Lower lobe of right lung (tissue), 2 donors: ENCODE results near the gene SYT8. TPM values are rescaled to one million over a fixed set of nuclear protein-coding genes. Genes with fewer than 3 reads are reported as not detected.

Experiments used
- ATAC-seq, 2 donors: fragments of 200-7000 bp; cut with Tn5 transposase; one replicate each; pipeline ENCODE4 v1.9.1; 2020 to 2022; ENCODE audit warnings: mild to moderate bottlenecking in 2 of 2, moderate library complexity in 2 of 2
- DNase-seq: peaks from one replicate; pipeline ENCODE4 v3.0.0-alpha.2; 2020
- H3K27ac ChIP-seq: fragments of 200-600 bp; one replicate; pipeline ENCODE4 v1.8.0; 2022
- H3K27me3 ChIP-seq: fragments of 200-600 bp; one replicate; pipeline ENCODE4 v1.8.0; 2022; ENCODE audit warnings: low read depth
- H3K36me3 ChIP-seq: fragments of 200-600 bp; one replicate; pipeline ENCODE4 v1.8.0; 2022; ENCODE audit warnings: mild to moderate bottlenecking
- H3K4me1 ChIP-seq: fragments of 200-600 bp; one replicate; pipeline ENCODE4 v1.8.0; 2022
- H3K4me3 ChIP-seq: fragments of 200-600 bp; one replicate; pipeline ENCODE4 v1.8.0; 2022; ENCODE audit warnings: mild to moderate bottlenecking
- H3K9me3 ChIP-seq: fragments of 200-600 bp; one replicate; pipeline ENCODE4 v1.8.0; 2022
- CTCF ChIP-seq: fragments of 200-600 bp; IDR thresholded peaks from one replicate; pipeline ENCODE4 v1.8.0; 2022; ENCODE audit warnings: antibody characterized with exemption, mild to moderate bottlenecking
- intact Hi-C: fragments of 100-400 bp; cut with DNase I; formaldehyde crosslinking; loops from one replicate; pipeline ENCODE4 v1.11.0; 2022
- total RNA-seq: library from RNA; stranded (reverse); fragmentation: NEBNext Ultra II Directional; extraction: Animal tissue kit (Norgen Biotek cat#: 25700); gene quantifications from one replicate; pipeline ENCODE4 v1.2.1, GENCODE V29; 2021
- donor health status: DM: no; HTN: yes; CAD: no; lungs with severe emphysema.

Gene SYT8
- total RNA-seq, 1 donor from 2014 or later: 18.5 TPM

GRCh38 chr11:1824221-1825038 lies 10.4 kb upstream of the SYT8 start:
- peaks cover 23% of the 10 kb centered on the region for H3K4me1 ChIP-seq
- H3K9me3 ChIP-seq: no peaks in the 10 kb centered on the region
- no peaks in the 10 kb centered on the region for H3K36me3 ChIP-seq
- no peaks in the 10 kb centered on the region for H3K27me3 ChIP-seq
- intact Hi-C loops: no loop called here
- H3K27ac ChIP-seq: no peak overlapping the region
- ATAC-seq: no peak
- TF ChIP-seq CTCF: no peak
- no peak overlapping the region for H3K4me3 ChIP-seq
- no peak for DNase-seq

GRCh38 chr11:1825039-1825740 lies 9.6 kb upstream of the SYT8 start:
- H3K9me3 ChIP-seq: no peaks in the 10 kb centered on the region
- no peaks in the 10 kb centered on the region for H3K36me3 ChIP-seq
- intact Hi-C loops: no loop called here
- H3K27me3 ChIP-seq: no peaks in the 10 kb centered on the region
- H3K4me1 ChIP-seq: peaks cover 25% of the 10 kb centered on the region
- H3K27ac ChIP-seq: no peak overlapping the region
- DNase-seq (peak; percentile 80), ATAC-seq (peak; percentile 56 to 73)
- H3K4me3 ChIP-seq: no peak overlapping the region
- TF ChIP-seq CTCF: peak; percentile 60

- H3K9me3 ChIP-seq: no peaks in the 10 kb centered on the region
- H3K4me3 ChIP-seq: no peak overlapping the region
- no peak for ATAC-seq
- peak; percentile 37 for DNase-seq
- intact Hi-C loops: no loop called here
- peaks cover 32% of the 10 kb centered on the region for H3K4me1 ChIP-seq
- H3K27me3 ChIP-seq: peaks cover 1% of the 10 kb centered on the region
- TF ChIP-seq CTCF: no peak
- H3K36me3 ChIP-seq: no peaks in the 10 kb centered on the region
- H3K27ac ChIP-seq: peak overlapping the region; percentile 81
Measured at GRCh38 chr11:1825785-1826451, 8.9 kb upstream of the SYT8 start.

GRCh38 chr11:1826552-1827094 lies 8.2 kb upstream of the SYT8 start:
- intact Hi-C loops: no loop called here
- Histone ChIP-seq H3K4me3 (no peak overlapping the region), H3K9me3 (no peaks in the 10 kb centered on the region), H3K4me1 (peaks cover 37% of the 10 kb centered on the region), H3K27me3 (peaks cover 8% of the 10 kb centered on the region), H3K36me3 (no peaks in the 10 kb centered on the region), H3K27ac (peak overlapping the region; percentile 81)
- ATAC-seq (peak; percentile 35 to 48), DNase-seq (peak; percentile 65)
- peak; percentile 11 for TF ChIP-seq CTCF

GRCh38 chr11:1827095-1827813 lies 7.5 kb upstream of the SYT8 start:
- ATAC-seq (peak; percentile 74 to 82), DNase-seq (peak; percentile 79)
- Histone ChIP-seq H3K4me3 (no peak overlapping the region), H3K4me1 (peaks cover 41% of the 10 kb centered on the region), H3K36me3 (no peaks in the 10 kb centered on the region), H3K27ac (peak overlapping the region; percentile 81), H3K27me3 (peaks cover 8% of the 10 kb centered on the region), H3K9me3 (no peaks in the 10 kb centered on the region)
- no peak for TF ChIP-seq CTCF
- intact Hi-C loops: no loop called here
